Measurements from ENCODE around the gene ERGIC1. TPM values are rescaled to one million over a fixed set of nuclear protein-coding genes. Genes with fewer than 3 reads are reported as not detected.

ERGIC1 gene
- total and polyA plus RNA-seq, 10 of the 15 experiments (the other 5 are each of a cell fraction or from before 2014, with no cell fraction given) = 8.8 to 104 (median 76.3) TPM

DNA sequence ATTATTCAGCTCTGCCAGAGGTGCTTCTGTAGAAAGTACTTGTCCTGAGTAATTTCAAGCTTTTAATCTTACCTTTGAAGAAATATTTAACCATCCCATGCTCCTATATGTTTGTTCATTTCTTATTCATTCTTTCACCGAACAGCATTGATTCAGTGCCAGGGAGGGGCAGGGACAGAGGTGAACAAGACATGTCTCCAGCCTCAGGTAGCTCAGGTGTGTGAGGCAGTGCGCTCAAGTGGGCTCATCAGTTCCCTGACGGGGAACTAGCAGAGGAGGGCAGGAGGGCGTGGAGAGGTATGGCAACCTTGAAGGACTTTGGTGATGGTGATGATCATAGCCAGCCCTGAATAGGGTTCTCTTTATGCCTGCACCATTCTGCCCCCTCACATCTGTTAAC, 25.9 kb downstream of the ERGIC1 start (continued):
- TF ChIP-seq BMI1 (IDR thresholded peaks at IDR 0.05; ENCODE audit: borderline replicate concordance) = no peak
- TF ChIP-seq SIX5 (IDR thresholded peaks at IDR 0.05; ENCODE audit: low read depth, low read length, severe bottlenecking) = no peak
- no peak for TF ChIP-seq GABPA (IDR thresholded peaks at IDR 0.05; ENCODE audit: low read depth)
- TF ChIP-seq, protein P1, sequence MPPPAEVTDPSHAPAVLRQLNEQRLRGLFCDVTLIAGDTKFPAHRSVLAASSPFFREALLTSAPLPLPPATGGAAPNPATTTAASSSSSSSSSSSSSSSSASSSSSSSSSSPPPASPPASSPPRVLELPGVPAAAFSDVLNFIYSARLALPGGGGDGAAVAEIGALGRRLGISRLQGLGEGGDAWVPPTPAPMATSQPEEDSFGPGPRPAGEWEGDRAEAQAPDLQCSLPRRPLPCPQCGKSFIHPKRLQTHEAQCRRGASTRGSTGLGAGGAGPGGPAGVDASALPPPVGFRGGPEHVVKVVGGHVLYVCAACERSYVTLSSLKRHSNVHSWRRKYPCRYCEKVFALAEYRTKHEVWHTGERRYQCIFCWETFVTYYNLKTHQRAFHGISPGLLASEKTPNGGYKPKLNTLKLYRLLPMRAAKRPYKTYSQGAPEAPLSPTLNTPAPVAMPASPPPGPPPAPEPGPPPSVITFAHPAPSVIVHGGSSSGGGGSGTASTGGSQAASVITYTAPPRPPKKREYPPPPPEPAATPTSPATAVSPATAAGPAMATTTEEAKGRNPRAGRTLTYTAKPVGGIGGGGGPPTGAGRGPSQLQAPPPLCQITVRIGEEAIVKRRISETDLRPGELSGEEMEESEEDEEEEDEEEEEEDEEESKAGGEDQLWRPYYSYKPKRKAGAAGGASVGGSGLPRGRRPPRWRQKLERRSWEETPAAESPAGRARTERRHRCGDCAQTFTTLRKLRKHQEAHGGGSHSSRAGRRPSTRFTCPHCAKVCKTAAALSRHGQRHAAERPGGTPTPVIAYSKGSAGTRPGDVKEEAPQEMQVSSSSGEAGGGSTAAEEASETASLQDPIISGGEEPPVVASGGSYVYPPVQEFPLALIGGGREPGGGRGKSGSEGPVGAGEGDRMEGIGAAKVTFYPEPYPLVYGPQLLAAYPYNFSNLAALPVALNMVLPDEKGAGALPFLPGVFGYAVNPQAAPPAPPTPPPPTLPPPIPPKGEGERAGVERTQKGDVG (CRISPR knock-in tag; IDR thresholded peaks at IDR 0.05) = no peak
- no peak for TF ChIP-seq TCF7 (IDR thresholded peaks at IDR 0.05; ENCODE audit: borderline replicate concordance)
- TF ChIP-seq, protein P2, sequence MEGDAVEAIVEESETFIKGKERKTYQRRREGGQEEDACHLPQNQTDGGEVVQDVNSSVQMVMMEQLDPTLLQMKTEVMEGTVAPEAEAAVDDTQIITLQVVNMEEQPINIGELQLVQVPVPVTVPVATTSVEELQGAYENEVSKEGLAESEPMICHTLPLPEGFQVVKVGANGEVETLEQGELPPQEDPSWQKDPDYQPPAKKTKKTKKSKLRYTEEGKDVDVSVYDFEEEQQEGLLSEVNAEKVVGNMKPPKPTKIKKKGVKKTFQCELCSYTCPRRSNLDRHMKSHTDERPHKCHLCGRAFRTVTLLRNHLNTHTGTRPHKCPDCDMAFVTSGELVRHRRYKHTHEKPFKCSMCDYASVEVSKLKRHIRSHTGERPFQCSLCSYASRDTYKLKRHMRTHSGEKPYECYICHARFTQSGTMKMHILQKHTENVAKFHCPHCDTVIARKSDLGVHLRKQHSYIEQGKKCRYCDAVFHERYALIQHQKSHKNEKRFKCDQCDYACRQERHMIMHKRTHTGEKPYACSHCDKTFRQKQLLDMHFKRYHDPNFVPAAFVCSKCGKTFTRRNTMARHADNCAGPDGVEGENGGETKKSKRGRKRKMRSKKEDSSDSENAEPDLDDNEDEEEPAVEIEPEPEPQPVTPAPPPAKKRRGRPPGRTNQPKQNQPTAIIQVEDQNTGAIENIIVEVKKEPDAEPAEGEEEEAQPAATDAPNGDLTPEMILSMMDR (IDR thresholded peaks at IDR 0.05 in 2 of 3, conservative IDR thresholded peaks at IDR 0.05 in 1 of 3; ENCODE audit: control insufficient read depth in 2 of 3, extremely low read depth in 1 of 3, insufficient read depth in 1 of 3, low read depth in 3 of 3, low read length in 3 of 3) = no peak
